SK-N-SH treated with all-trans-retinoic acid at 6 μM for 48 hours (cell line): Measurements from ENCODE around the gene PLEKHA3.

Experiments used
- ATAC-seq: fragments of 200-7000 bp; cut with Tn5 transposase; 3 replicates; pipeline ENCODE4 v1.9.1; 2020; ENCODE audit warnings: mild to moderate bottlenecking, moderate library complexity
- ARNTL ChIP-seq: fragments of 450-650 bp; formaldehyde crosslinking; IDR thresholded peaks from 2 replicates; pipeline ENCODE4 v1.5.0; 2020; ENCODE audit warnings: low read depth, mild to moderate bottlenecking, moderate library complexity, borderline replicate concordance
- BACH2 ChIP-seq: fragments of 250-450 bp; sonication (Bioruptor Pico); IDR thresholded peaks from 2 replicates; pipeline ENCODE4 v1.9.0; 2021; ENCODE audit warnings: mild to moderate bottlenecking, borderline replicate concordance
- CREB5 ChIP-seq: fragments of 250-450 bp; sonication (Bioruptor Pico); IDR thresholded peaks from 2 replicates; pipeline ENCODE4 v1.5.1; 2020; ENCODE audit warnings: low read depth, mild to moderate bottlenecking, moderate library complexity
- CSDC2 ChIP-seq: fragments of 250-450 bp; sonication (Bioruptor Pico); IDR thresholded peaks from 2 replicates; pipeline ENCODE4 v1.5.0; 2020; ENCODE audit warnings: mild to moderate bottlenecking, moderate library complexity
- CSRNP3 ChIP-seq: fragments of 250-450 bp; sonication (Bioruptor Pico); IDR thresholded peaks from 2 replicates; pipeline ENCODE4 v1.5.1; 2021; ENCODE audit warnings: mild to moderate bottlenecking, moderate library complexity
- ESRRG ChIP-seq: fragments of 250-450 bp; sonication (Bioruptor Pico); IDR thresholded peaks from 2 replicates; pipeline ENCODE4 v1.6.1; 2021; ENCODE audit warnings: mild to moderate bottlenecking
- GLIS3 ChIP-seq: fragments of 250-450 bp; sonication (Bioruptor Pico); IDR thresholded peaks from 2 replicates; pipeline ENCODE4 v1.5.0; 2020; ENCODE audit warnings: mild to moderate bottlenecking, moderate library complexity
- ISL1 ChIP-seq: fragments of 250-450 bp; sonication (Bioruptor Pico); IDR thresholded peaks from 2 replicates; pipeline ENCODE4 v2.1.2; 2022; ENCODE audit warnings: mild to moderate bottlenecking, moderate library complexity
- OSR1 ChIP-seq: fragments of 250-450 bp; sonication (Bioruptor Pico); IDR thresholded peaks from 2 replicates; pipeline ENCODE4 v1.8.0; 2022; ENCODE audit warnings: moderate library complexity, mild to moderate bottlenecking, inconsistent platforms
- PATZ1 ChIP-seq: fragments of 250-450 bp; sonication (Bioruptor Pico); IDR thresholded peaks from 2 replicates; pipeline ENCODE4 v1.8.0; 2020; ENCODE audit warnings: mild to moderate bottlenecking, moderate library complexity, borderline replicate concordance
- POU6F1 ChIP-seq: fragments of 250-450 bp; sonication (Bioruptor Pico); IDR thresholded peaks from 2 replicates; pipeline ENCODE4 v1.8.0; 2021; ENCODE audit warnings: low read depth, mild to moderate bottlenecking, moderate library complexity, borderline replicate concordance
- PPARA ChIP-seq: fragments of 250-450 bp; sonication (Bioruptor Pico); IDR thresholded peaks from 2 replicates; pipeline ENCODE4 v1.5.0; 2020; ENCODE audit warnings: mild to moderate bottlenecking, borderline replicate concordance
- RARB ChIP-seq: fragments of 250-450 bp; sonication (Bioruptor Pico); IDR thresholded peaks from 2 replicates; pipeline ENCODE4 v1.8.0; 2021; ENCODE audit warnings: mild to moderate bottlenecking, moderate library complexity
- SNAI2 ChIP-seq: fragments of 250-450 bp; sonication (Bioruptor Pico); IDR thresholded peaks from 2 replicates; pipeline ENCODE4 v1.5.0; 2020; ENCODE audit warnings: mild to moderate bottlenecking, moderate library complexity
- TCF4 ChIP-seq: fragments of 250-450 bp; sonication (Bioruptor Pico); IDR thresholded peaks from 2 replicates; pipeline ENCODE4 v1.8.0; 2021; ENCODE audit warnings: mild to moderate bottlenecking, moderate library complexity, borderline replicate concordance
- ZC3H10 ChIP-seq: fragments of 250-450 bp; sonication (Bioruptor Pico); IDR thresholded peaks from 2 replicates; pipeline ENCODE4 v1.5.1; 2021; ENCODE audit warnings: mild to moderate bottlenecking, moderate library complexity
- ZFP3 ChIP-seq: fragments of 250-450 bp; sonication (Bioruptor Pico); IDR thresholded peaks from 2 replicates; pipeline ENCODE4 v1.5.0; 2020; ENCODE audit warnings: mild to moderate bottlenecking, moderate library complexity
- ZFP30 ChIP-seq: fragments of 450-650 bp; formaldehyde crosslinking; IDR thresholded peaks from 2 replicates; pipeline ENCODE4 v1.5.0; 2022; ENCODE audit warnings: mild to moderate bottlenecking, moderate library complexity
- ZNF565 ChIP-seq: fragments of 450-650 bp; formaldehyde crosslinking; conservative IDR thresholded peaks from 2 replicates; pipeline ENCODE4 v1.5.0; 2020; ENCODE audit warnings: low read depth, mild to moderate bottlenecking, moderate library complexity
- ZNF70 ChIP-seq: fragments of 450-650 bp; formaldehyde crosslinking; IDR thresholded peaks from 2 replicates; pipeline ENCODE4 v1.5.0; 2020; ENCODE audit warnings: mild to moderate bottlenecking, moderate library complexity
- ZNF8 ChIP-seq: fragments of 450-650 bp; formaldehyde crosslinking; IDR thresholded peaks from 2 replicates; pipeline ENCODE4 v1.5.0; 2020; ENCODE audit warnings: mild to moderate bottlenecking, moderate library complexity
- TF ChIP-seq, protein P1 (sequence below): fragments of 250-450 bp; sonication (Bioruptor Pico); IDR thresholded peaks from 2 replicates; pipeline ENCODE4 v1.5.0; 2020; ENCODE audit warnings: mild to moderate bottlenecking, moderate library complexity

Gene PLEKHA3

GRCh38 chr2:178455947-178456346, 24.3 kb upstream of the PLEKHA3 start:
- TF ChIP-seq GLIS3 (no peak), TCF4 (CRISPR knock-in tag) (no peak), CREB5 (no peak), ZNF565 (CRISPR knock-in tag) (no peak), SNAI2 (CRISPR knock-in tag) (no peak), CSDC2 (CRISPR knock-in tag) (no peak), ZFP30 (no peak), ZNF70 (CRISPR knock-in tag) (no peak), CSRNP3 (CRISPR knock-in tag) (no peak), PPARA (CRISPR knock-in tag) (no peak), BACH2 (CRISPR knock-in tag) (no peak), ZNF8 (CRISPR knock-in tag) (no peak), ISL1 (CRISPR knock-in tag) (no peak), PATZ1 (CRISPR knock-in tag) (no peak), ZFP3 (CRISPR knock-in tag) (no peak), RARB (CRISPR knock-in tag) (no peak), ZC3H10 (CRISPR knock-in tag) (no peak), OSR1 (CRISPR knock-in tag) (no peak), ESRRG (CRISPR knock-in tag) (no peak)
- TF ChIP-seq, protein P1, sequence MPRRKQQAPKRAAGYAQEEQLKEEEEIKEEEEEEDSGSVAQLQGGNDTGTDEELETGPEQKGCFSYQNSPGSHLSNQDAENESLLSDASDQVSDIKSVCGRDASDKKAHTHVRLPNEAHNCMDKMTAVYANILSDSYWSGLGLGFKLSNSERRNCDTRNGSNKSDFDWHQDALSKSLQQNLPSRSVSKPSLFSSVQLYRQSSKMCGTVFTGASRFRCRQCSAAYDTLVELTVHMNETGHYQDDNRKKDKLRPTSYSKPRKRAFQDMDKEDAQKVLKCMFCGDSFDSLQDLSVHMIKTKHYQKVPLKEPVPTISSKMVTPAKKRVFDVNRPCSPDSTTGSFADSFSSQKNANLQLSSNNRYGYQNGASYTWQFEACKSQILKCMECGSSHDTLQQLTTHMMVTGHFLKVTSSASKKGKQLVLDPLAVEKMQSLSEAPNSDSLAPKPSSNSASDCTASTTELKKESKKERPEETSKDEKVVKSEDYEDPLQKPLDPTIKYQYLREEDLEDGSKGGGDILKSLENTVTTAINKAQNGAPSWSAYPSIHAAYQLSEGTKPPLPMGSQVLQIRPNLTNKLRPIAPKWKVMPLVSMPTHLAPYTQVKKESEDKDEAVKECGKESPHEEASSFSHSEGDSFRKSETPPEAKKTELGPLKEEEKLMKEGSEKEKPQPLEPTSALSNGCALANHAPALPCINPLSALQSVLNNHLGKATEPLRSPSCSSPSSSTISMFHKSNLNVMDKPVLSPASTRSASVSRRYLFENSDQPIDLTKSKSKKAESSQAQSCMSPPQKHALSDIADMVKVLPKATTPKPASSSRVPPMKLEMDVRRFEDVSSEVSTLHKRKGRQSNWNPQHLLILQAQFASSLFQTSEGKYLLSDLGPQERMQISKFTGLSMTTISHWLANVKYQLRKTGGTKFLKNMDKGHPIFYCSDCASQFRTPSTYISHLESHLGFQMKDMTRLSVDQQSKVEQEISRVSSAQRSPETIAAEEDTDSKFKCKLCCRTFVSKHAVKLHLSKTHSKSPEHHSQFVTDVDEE (CRISPR knock-in tag) = no peak
- no peak for ATAC-seq

- ATAC-seq = no peak
- TF ChIP-seq TCF4 (CRISPR knock-in tag) (no peak), CREB5 (no peak), CSRNP3 (CRISPR knock-in tag) (no peak), POU6F1 (CRISPR knock-in tag) (no peak), ISL1 (CRISPR knock-in tag) (no peak), ZNF565 (CRISPR knock-in tag) (no peak), ZFP3 (CRISPR knock-in tag) (no peak), PPARA (CRISPR knock-in tag) (no peak), ESRRG (CRISPR knock-in tag) (no peak), CSDC2 (CRISPR knock-in tag) (no peak), BACH2 (CRISPR knock-in tag) (no peak), ARNTL (CRISPR knock-in tag) (no peak), PATZ1 (CRISPR knock-in tag) (no peak)
- TF ChIP-seq, protein P1 (CRISPR knock-in tag) = no peak
These were observed 22.8 kb upstream of the PLEKHA3 start for GRCh38 chr2:178457390-178457886.
